H1 (cell line): ENCODE measurements around the gene LCNL1. TPM values are rescaled to one million over a fixed set of nuclear protein-coding genes. Genes with fewer than 3 reads are reported as not detected.

ENCODE experiments used
- CTCF ChIA-PET: fragments of 300-600 bp; sonication (Branson Sonifier 250); formaldehyde crosslinking; loops from one replicate; lab custom pipeline; 2021; ENCODE audit not compliant: partially characterized antibody; lab: Charles Lee
- POLR2A ChIA-PET: fragments of 300-600 bp; sonication (Branson Sonifier 250); formaldehyde crosslinking; loops from one replicate; lab custom pipeline; 2021; ENCODE audit warnings: inconsistent platforms; ENCODE audit not compliant: partially characterized antibody; lab: Charles Lee
- DNase-seq, 2 experiments: peaks; one replicate each; pipeline versions ENCODE4 v3.0.0 to v3.0.0-alpha.2; 2010 to 2022; ENCODE audit warnings: low spot score in 2 of 2, low read depth in 1 of 2, mixed read lengths in 1 of 2
- FAIRE-seq: peaks from 2 replicates; lab custom pipeline; 2011; peaks lifted over from hg19 to GRCh38; lab: Jason Lieb, UNC
- H2AFZ ChIP-seq: 2 replicates; pipeline ENCODE4 v1.8.1; 2012; ENCODE audit warnings: low read length, inconsistent platforms
- H2AK5ac ChIP-seq: 2 replicates; pipeline ENCODE4 v1.6.1; 2013; ENCODE audit warnings: low read depth, low read length
- H2BK120ac ChIP-seq: replicated peaks from 2 replicates; pipeline ENCODE3; 2013; ENCODE audit warnings: low read depth, low read length, inconsistent platforms
- H2BK12ac ChIP-seq: 2 replicates; pipeline ENCODE4 v1.6.1; 2013; ENCODE audit warnings: low read depth, low read length
- H2BK15ac ChIP-seq: 2 replicates; pipeline ENCODE4 v1.6.1; 2013; ENCODE audit warnings: low read length
- H2BK20ac ChIP-seq: 2 replicates; pipeline ENCODE4 v1.6.1; 2013; ENCODE audit warnings: low read length
- H2BK5ac ChIP-seq: 2 replicates; pipeline ENCODE4 v1.6.1; 2013; ENCODE audit warnings: low read depth, low read length
- H3K14ac ChIP-seq: 2 replicates; pipeline ENCODE4 v1.6.1; 2013; ENCODE audit warnings: inconsistent platforms; ENCODE audit not compliant: insufficient read length
- H3K18ac ChIP-seq: 2 replicates; pipeline ENCODE4 v1.6.1; 2013; ENCODE audit warnings: low read length; ENCODE audit errors: extremely low read depth
- H3K23ac ChIP-seq: 2 replicates; pipeline ENCODE4 v1.6.1; 2013; ENCODE audit warnings: inconsistent platforms; ENCODE audit not compliant: insufficient read length
- H3K23me2 ChIP-seq: 2 replicates; pipeline ENCODE4 v1.6.1; 2013; ENCODE audit warnings: low read depth, low read length
- H3K27ac ChIP-seq: 2 replicates; pipeline ENCODE4 v1.6.1; 2011; ENCODE audit warnings: low read depth, low read length, inconsistent platforms
- H3K27me3 ChIP-seq, 4 experiments: replicated peaks in 1 of 4; 1 replicate in 1 of 4; 2 replicates in 3 of 4; pipeline versions ENCODE4 v1.6.1 to v1.8.1; 2011 to 2013; ENCODE audit warnings: low read length in 3 of 4, mild to moderate bottlenecking in 3 of 4, inconsistent platforms in 2 of 4, mixed read lengths in 2 of 4, moderate library complexity in 1 of 4; ENCODE audit not compliant: control insufficient read depth in 3 of 4, insufficient read depth in 3 of 4; ENCODE audit errors: extremely low read depth in 1 of 4
- H3K36me3 ChIP-seq, 4 experiments: 2 replicates each; pipeline versions ENCODE4 v1.6.1 to v1.8.1; 2011 to 2013; ENCODE audit warnings: mild to moderate bottlenecking in 4 of 4, low read length in 3 of 4, moderate library complexity in 2 of 4, control low read depth in 1 of 4, inconsistent platforms in 1 of 4; ENCODE audit not compliant: insufficient read depth in 4 of 4, control insufficient read depth in 2 of 4
- H3K4ac ChIP-seq: replicated peaks from 2 replicates; pipeline ENCODE3; 2013; ENCODE audit warnings: low read length, low read depth, mixed read lengths, inconsistent platforms; ENCODE audit not compliant: insufficient read length
- H3K4me1 ChIP-seq, 4 experiments: replicated peaks in 1 of 4; 1 replicate in 1 of 4; 2 replicates in 3 of 4; pipeline versions ENCODE4 v1.6.1 to v1.8.1; 2011 to 2013; ENCODE audit warnings: low read length in 3 of 4, inconsistent platforms in 2 of 4, mixed read lengths in 1 of 4; ENCODE audit not compliant: insufficient read depth in 4 of 4, control insufficient read depth in 3 of 4
- H3K4me2 ChIP-seq, 2 experiments: 2 replicates each; pipeline versions ENCODE4 v1.6.1 to v1.8.1; 2011 to 2013; ENCODE audit warnings: low read depth in 2 of 2, low read length in 2 of 2, control low read depth in 1 of 2, inconsistent platforms in 1 of 2, mild to moderate bottlenecking in 1 of 2; ENCODE audit not compliant: insufficient read depth in 1 of 2
- H3K4me3 ChIP-seq, 4 experiments: fragments of 200-600, 300-600 bp in 1 of 4; sonication (generic), shearing (Covaris generic), sonication (Bioruptor Twin) in 1 of 4; 2 replicates each; pipeline versions ENCODE4 v1.5.1 to v1.8.1; 2011 to 2016; ENCODE audit warnings: low read length in 4 of 4, low read depth in 3 of 4, control low read depth in 2 of 4, inconsistent platforms in 2 of 4, mild to moderate bottlenecking in 2 of 4, mixed read lengths in 1 of 4, moderate library complexity in 1 of 4; ENCODE audit not compliant: insufficient read depth in 2 of 4; ENCODE audit errors: extremely low read depth in 1 of 4
- H3K56ac ChIP-seq: replicated peaks from 2 replicates; pipeline ENCODE3; 2013; ENCODE audit warnings: low read depth, mild to moderate bottlenecking, mixed read lengths, low read length, inconsistent platforms; ENCODE audit not compliant: insufficient read length
- H3K79me1 ChIP-seq: 2 replicates; pipeline ENCODE4 v1.6.1; 2013; ENCODE audit warnings: low read depth, low read length, control low read depth
- H3K79me2 ChIP-seq, 2 experiments: 2 replicates each; pipeline versions ENCODE4 v1.6.1 to v1.8.1; 2012 to 2013; ENCODE audit warnings: low read length in 2 of 2, mild to moderate bottlenecking in 2 of 2, inconsistent platforms in 1 of 2; ENCODE audit not compliant: insufficient read depth in 2 of 2, control insufficient read depth in 1 of 2
- H3K9ac ChIP-seq, 4 experiments: replicated peaks in 1 of 4; 1 replicate in 1 of 4; 2 replicates in 3 of 4; pipeline versions ENCODE4 v1.6.1 to v1.8.1; 2011 to 2013; ENCODE audit warnings: low read depth in 3 of 4, low read length in 3 of 4, control low read depth in 2 of 4, mild to moderate bottlenecking in 2 of 4, moderate library complexity in 2 of 4, inconsistent platforms in 1 of 4; ENCODE audit errors: extremely low read depth in 1 of 4
- H3K9me3 ChIP-seq, 2 experiments: 2 replicates each; pipeline versions ENCODE4 v1.6.1 to v1.8.1; 2012 to 2013; ENCODE audit warnings: mild to moderate bottlenecking in 2 of 2, moderate library complexity in 2 of 2, control low read depth in 1 of 2, inconsistent platforms in 1 of 2, low read depth in 1 of 2, low read length in 1 of 2, mixed read lengths in 1 of 2; ENCODE audit not compliant: insufficient read depth in 2 of 2
- H4K20me1 ChIP-seq, 2 experiments: replicated peaks in 1 of 2; 2 replicates each; pipeline versions ENCODE3 to v1.8.1; 2011 to 2013; ENCODE audit warnings: inconsistent platforms in 2 of 2, low read length in 2 of 2, mild to moderate bottlenecking in 1 of 2; ENCODE audit not compliant: insufficient read depth in 2 of 2, control insufficient read depth in 1 of 2
- H4K5ac ChIP-seq: 2 replicates; pipeline ENCODE4 v1.6.1; 2013; ENCODE audit warnings: low read length, low read depth, mixed read lengths, inconsistent platforms; ENCODE audit not compliant: insufficient read length
- H4K8ac ChIP-seq: 2 replicates; pipeline ENCODE4 v1.8.0; 2013; ENCODE audit warnings: mild to moderate bottlenecking, moderate library complexity, low read length, inconsistent platforms; ENCODE audit not compliant: insufficient read depth; ENCODE audit errors: extremely low read depth
- H4K91ac ChIP-seq: replicated peaks from 2 replicates; pipeline ENCODE3; 2013; ENCODE audit warnings: low read length, mixed read lengths, inconsistent platforms; ENCODE audit not compliant: insufficient read length
- BACH1 ChIP-seq: IDR thresholded peaks from 2 replicates; pipeline ENCODE4 v1.6.1; 2012; ENCODE audit warnings: low read length, improper control_type of control experiment
- CBX5 ChIP-seq: fragments of 300-800, 300-1000 bp; sonication (generic); IDR thresholded peaks from 2 replicates; pipeline ENCODE4 v1.7.1; 2016; ENCODE audit warnings: antibody characterized with exemption, low read length, low read depth
- CREB1 ChIP-seq: IDR thresholded peaks from 2 replicates; pipeline ENCODE4 v1.6.1; 2012; ENCODE audit warnings: inconsistent platforms
- CTBP2 ChIP-seq: IDR thresholded peaks from 2 replicates; pipeline ENCODE4 v1.7.0; 2011; ENCODE audit warnings: borderline replicate concordance, mild to moderate bottlenecking, moderate library complexity, mixed read lengths, low read length; ENCODE audit not compliant: insufficient read depth, insufficient read length
- EGR1 ChIP-seq: IDR thresholded peaks from 2 replicates; pipeline ENCODE4 v1.6.1; 2011; ENCODE audit warnings: low read depth, low read length, borderline replicate concordance
- GTF2F1 ChIP-seq: IDR thresholded peaks from 2 replicates; pipeline ENCODE4 v1.6.1; 2012; ENCODE audit warnings: low read depth, low read length, improper control_type of control experiment, borderline replicate concordance
- HDAC6 ChIP-seq: IDR thresholded peaks from one replicate; pipeline ENCODE4 v1.7.1; 2012; ENCODE audit warnings: low read depth, mild to moderate bottlenecking, inconsistent platforms, low read length, moderate library complexity
- JUN ChIP-seq: IDR thresholded peaks from 2 replicates; pipeline ENCODE4 v1.6.1; 2011; ENCODE audit warnings: low read depth, mild to moderate bottlenecking, improper control_type of control experiment, low read length
- NRF1 ChIP-seq: IDR thresholded peaks from 2 replicates; pipeline ENCODE4 v1.6.1; 2011; ENCODE audit warnings: mild to moderate bottlenecking, low read depth, low read length, improper control_type of control experiment
- SAP30 ChIP-seq: fragments of 300-600 bp; sonication (generic); IDR thresholded peaks from 2 replicates; pipeline ENCODE4 v1.7.1; 2012; ENCODE audit warnings: low read length, moderate library complexity, mild to moderate bottlenecking, inconsistent platforms; ENCODE audit not compliant: insufficient read depth, insufficient replicate concordance
- SIRT6 ChIP-seq: IDR thresholded peaks from one replicate; pipeline ENCODE4 v1.7.1; 2012; ENCODE audit warnings: low read length, inconsistent platforms
- WGBS, 2 experiments: shearing (Covaris generic) in 1 of 2; methylation state at CpG; one replicate each; pipeline versions ENCODE4 v1.1.6 to v1.1.7; 2013 to 2015; ENCODE audit warnings: low lambda C conversion rate in 2 of 2, mixed read lengths in 2 of 2, inconsistent platforms in 1 of 2, low coverage in 1 of 2, missing lambda C conversion rate in 1 of 2; ENCODE audit not compliant: insufficient replicate concordance in 2 of 2, insufficient coverage in 1 of 2, insufficient read length in 1 of 2; ENCODE audit errors: extremely low coverage in 1 of 2, missing lambda C conversion rate in 1 of 2; 5-methylcytosine and 5-hydroxymethylcytosine counted together
- polyA plus RNA-seq, 7 experiments: library from polyadenylated mRNA; depleted of rRNA in 3 of 7; stranded (reverse) in 5 of 7; unstranded in 2 of 7; fragments of >200 nt in 5 of 7; fragments of 200-250 nt in 2 of 7; gene quantifications; 1 replicate in 5 of 7; 2 replicates in 1 of 7; 4 replicates in 1 of 7; pipeline versions ENCODE4 v1.2.1 to v1.2.3, GENCODE V29; 2011 to 2013; ENCODE audit warnings: missing spikeins in 2 of 7, mixed read lengths in 2 of 7
- total RNA-seq: library from RNA; stranded (reverse); fragmentation: NEBNext Ultra II Directional; extraction: Animal tissue kit (Norgen Biotek cat#: 25700); gene quantifications from 2 replicates; pipeline ENCODE4 v1.2.1, GENCODE V29; 2021
- TF ChIP-seq, protein P1 (sequence below): IDR thresholded peaks from 2 replicates; pipeline ENCODE4 v1.6.1; 2011; ENCODE audit warnings: low read length, improper control_type of control experiment
- TF ChIP-seq, protein P2 (sequence below): IDR thresholded peaks from 2 replicates; pipeline ENCODE4 v1.6.1; 2012; ENCODE audit warnings: inconsistent platforms

The LCNL1 gene
- total and polyA plus RNA-seq, 2 of the 8 experiments (the other 6 are each of a cell fraction or from before 2014, with no cell fraction given), result 0.11 TPM; not detected in 1

DNA sequence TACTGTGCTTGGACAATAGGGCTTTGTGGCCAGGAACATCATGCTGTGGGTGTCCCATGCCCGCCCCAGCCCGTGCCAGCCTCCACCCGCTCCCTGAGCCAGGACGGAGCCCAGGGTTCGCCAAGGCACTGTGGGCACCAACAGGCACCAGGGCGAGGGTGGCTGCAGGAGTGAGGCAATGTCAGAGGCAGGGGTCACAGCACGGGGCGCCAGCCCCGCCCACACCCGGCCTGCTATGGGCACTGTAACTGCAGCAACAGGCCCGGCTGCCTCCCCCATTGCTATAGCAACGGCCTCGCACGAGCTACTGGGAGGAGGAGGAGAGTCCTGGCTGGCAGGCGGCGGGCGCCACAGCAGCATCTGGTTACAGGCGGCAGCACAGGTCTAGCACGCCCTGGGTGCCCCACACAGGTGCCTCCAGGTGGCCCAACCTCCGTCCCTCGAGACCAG lies 42.7 kb downstream of the LCNL1 start:
- no peak overlapping the region; the same call in 1 of the 2 replicates for H4K8ac ChIP-seq
- DNase-seq (no peak), FAIRE-seq (no peak)
- no peak overlapping the region for H2BK5ac ChIP-seq
- H3K56ac ChIP-seq, result no peak overlapping the region
- no peak overlapping the region for H4K5ac ChIP-seq
- H3K79me1 ChIP-seq, result no peaks in the 10 kb centered on the region
- peaks cover 1 to 27% (median 15%) of the 10 kb centered on the region in 4 experiments; a peak in 6 of 7 replicates for H3K27me3 ChIP-seq
- H2AFZ ChIP-seq, result no peak overlapping the region
- no peaks in the 10 kb centered on the region for H3K9me3 ChIP-seq
- H3K4me3 ChIP-seq, result no peak overlapping the region
- H3K4ac ChIP-seq, result no peak overlapping the region
- H2BK15ac ChIP-seq, result no peak overlapping the region
- CTCF ChIA-PET, result interaction anchor here (0.6 to 8.5 kb wide), 14 partner anchors 10 to 196 kb away, joined by 3 to 110 read pairs (median 5); partner anchors contain the start of genes C8G, CLIC3, MAN1B1 and PAXX
- no peak overlapping the region for H2BK20ac ChIP-seq
- no peak overlapping the region for H3K14ac ChIP-seq
- H3K18ac ChIP-seq, result no peak overlapping the region
- H2BK12ac ChIP-seq, result 0 out of 2 replicates have a peak overlapping the region, but pooled peaks have one; percentile 17
- no peak overlapping the region for H3K27ac ChIP-seq
- peaks cover 4% of the 10 kb centered on the region; the same call in 1 of the 2 replicates for H3K23me2 ChIP-seq
- H3K4me2 ChIP-seq, result no peak overlapping the region
- H2AK5ac ChIP-seq, result no peak overlapping the region
- peaks cover 0 to 14% (median 6%) of the 10 kb centered on the region in 4 experiments; a peak in 5 of 7 replicates for H3K4me1 ChIP-seq
- POLR2A ChIA-PET, result interaction anchor here (1.2 to 1.6 kb wide), 2 partner anchors 12 to 33 kb away, joined by 3 read pairs; partner anchors contain the start of gene PAXX
- no peaks in the 10 kb centered on the region for H3K79me2 ChIP-seq
- peaks cover 0 to 8% of the 10 kb centered on the region in 2 experiments for H4K20me1 ChIP-seq
- H4K91ac ChIP-seq, result no peak overlapping the region
- no peak overlapping the region for H3K9ac ChIP-seq
- H2BK120ac ChIP-seq, result no peak overlapping the region
- no peak overlapping the region for H3K23ac ChIP-seq
- H3K36me3 ChIP-seq, result no peaks in the 10 kb centered on the region
- WGBS, 2 experiments, result 87% methylated on average over 10 of the region's 21 CpGs; no CpG with 5 or more reads in 1 of the 2 experiments
- TF ChIP-seq SIRT6 (no peak), NRF1 (no peak), JUN (no peak), BACH1 (no peak), CTBP2 (no peak), SAP30 (no peak), HDAC6 (no peak), GTF2F1 (no peak), EGR1 (no peak), CBX5 (no peak), CREB1 (no peak)
- TF ChIP-seq, protein P1, sequence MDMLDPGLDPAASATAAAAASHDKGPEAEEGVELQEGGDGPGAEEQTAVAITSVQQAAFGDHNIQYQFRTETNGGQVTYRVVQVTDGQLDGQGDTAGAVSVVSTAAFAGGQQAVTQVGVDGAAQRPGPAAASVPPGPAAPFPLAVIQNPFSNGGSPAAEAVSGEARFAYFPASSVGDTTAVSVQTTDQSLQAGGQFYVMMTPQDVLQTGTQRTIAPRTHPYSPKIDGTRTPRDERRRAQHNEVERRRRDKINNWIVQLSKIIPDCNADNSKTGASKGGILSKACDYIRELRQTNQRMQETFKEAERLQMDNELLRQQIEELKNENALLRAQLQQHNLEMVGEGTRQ, result no peak
- TF ChIP-seq, protein P2, sequence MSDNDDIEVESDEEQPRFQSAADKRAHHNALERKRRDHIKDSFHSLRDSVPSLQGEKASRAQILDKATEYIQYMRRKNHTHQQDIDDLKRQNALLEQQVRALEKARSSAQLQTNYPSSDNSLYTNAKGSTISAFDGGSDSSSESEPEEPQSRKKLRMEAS, result no peak
